H1 (cell line): ENCODE results near the gene IYD. TPM values are rescaled to one million over a fixed set of nuclear protein-coding genes. Genes with fewer than 3 reads are reported as not detected.

Source experiments
- GABPA ChIP-seq: IDR thresholded peaks from 2 replicates; pipeline ENCODE4 v1.6.1; 2011; ENCODE audit warnings: mild to moderate bottlenecking, low read length, moderate library complexity, borderline replicate concordance; ENCODE audit not compliant: insufficient read depth
- KDM4A ChIP-seq: IDR thresholded peaks from one replicate; pipeline ENCODE4 v1.7.1; 2012; ENCODE audit warnings: low read depth, mild to moderate bottlenecking, moderate library complexity, low read length, inconsistent platforms; ENCODE audit not compliant: severe bottlenecking
- SAP30 ChIP-seq: fragments of 300-600 bp; sonication (generic); IDR thresholded peaks from 2 replicates; pipeline ENCODE4 v1.7.1; 2012; ENCODE audit warnings: low read length, moderate library complexity, mild to moderate bottlenecking, inconsistent platforms; ENCODE audit not compliant: insufficient read depth, insufficient replicate concordance
- ZNF274 ChIP-seq: IDR thresholded peaks from 2 replicates; pipeline ENCODE4 v1.7.0; 2012; ENCODE audit warnings: low read length, borderline replicate concordance; ENCODE audit errors: extremely low read depth
- polyA plus RNA-seq, 7 experiments: library from polyadenylated mRNA; depleted of rRNA in 3 of 7; stranded (reverse) in 5 of 7; unstranded in 2 of 7; fragments of >200 nt in 5 of 7; fragments of 200-250 nt in 2 of 7; gene quantifications; 1 replicate in 5 of 7; 2 replicates in 1 of 7; 4 replicates in 1 of 7; pipeline versions ENCODE4 v1.2.1 to v1.2.3, GENCODE V29; 2011 to 2013; ENCODE audit warnings: missing spikeins in 2 of 7, mixed read lengths in 2 of 7
- total RNA-seq: library from RNA; stranded (reverse); fragmentation: NEBNext Ultra II Directional; extraction: Animal tissue kit (Norgen Biotek cat#: 25700); gene quantifications from 2 replicates; pipeline ENCODE4 v1.2.1, GENCODE V29; 2021

IYD gene
- total and polyA plus RNA-seq, 2 of the 8 experiments (the other 6 are each of a cell fraction or from before 2014, with no cell fraction given), result not detected

GRCh38 chr6:150427037-150427602 is 58.3 kb downstream of the IYD start (continued):
- TF ChIP-seq GABPA, result no peak
- no peak for TF ChIP-seq ZNF274
- no peak for TF ChIP-seq SAP30
- no peak for TF ChIP-seq KDM4A
